SK-N-SH treated with all-trans-retinoic acid at 6 μM for 48 hours (cell line): ENCODE results near the gene CFAP61.

ENCODE experiments used
- ATAC-seq: fragments of 200-7000 bp; cut with Tn5 transposase; 3 replicates; pipeline ENCODE4 v1.9.1; 2020; ENCODE audit warnings: mild to moderate bottlenecking, moderate library complexity
- CREB5 ChIP-seq: fragments of 250-450 bp; sonication (Bioruptor Pico); IDR thresholded peaks from 2 replicates; pipeline ENCODE4 v1.5.1; 2020; ENCODE audit warnings: low read depth, mild to moderate bottlenecking, moderate library complexity
- CSDC2 ChIP-seq: fragments of 250-450 bp; sonication (Bioruptor Pico); IDR thresholded peaks from 2 replicates; pipeline ENCODE4 v1.5.0; 2020; ENCODE audit warnings: mild to moderate bottlenecking, moderate library complexity
- CSRNP3 ChIP-seq: fragments of 250-450 bp; sonication (Bioruptor Pico); IDR thresholded peaks from 2 replicates; pipeline ENCODE4 v1.5.1; 2021; ENCODE audit warnings: mild to moderate bottlenecking, moderate library complexity
- ESRRG ChIP-seq: fragments of 250-450 bp; sonication (Bioruptor Pico); IDR thresholded peaks from 2 replicates; pipeline ENCODE4 v1.6.1; 2021; ENCODE audit warnings: mild to moderate bottlenecking
- GLIS3 ChIP-seq: fragments of 250-450 bp; sonication (Bioruptor Pico); IDR thresholded peaks from 2 replicates; pipeline ENCODE4 v1.5.0; 2020; ENCODE audit warnings: mild to moderate bottlenecking, moderate library complexity
- ISL1 ChIP-seq: fragments of 250-450 bp; sonication (Bioruptor Pico); IDR thresholded peaks from 2 replicates; pipeline ENCODE4 v2.1.2; 2022; ENCODE audit warnings: mild to moderate bottlenecking, moderate library complexity
- OSR1 ChIP-seq: fragments of 250-450 bp; sonication (Bioruptor Pico); IDR thresholded peaks from 2 replicates; pipeline ENCODE4 v1.8.0; 2022; ENCODE audit warnings: moderate library complexity, mild to moderate bottlenecking, inconsistent platforms
- POU6F1 ChIP-seq: fragments of 250-450 bp; sonication (Bioruptor Pico); IDR thresholded peaks from 2 replicates; pipeline ENCODE4 v1.8.0; 2021; ENCODE audit warnings: low read depth, mild to moderate bottlenecking, moderate library complexity, borderline replicate concordance
- PPARA ChIP-seq: fragments of 250-450 bp; sonication (Bioruptor Pico); IDR thresholded peaks from 2 replicates; pipeline ENCODE4 v1.5.0; 2020; ENCODE audit warnings: mild to moderate bottlenecking, borderline replicate concordance
- RARB ChIP-seq: fragments of 250-450 bp; sonication (Bioruptor Pico); IDR thresholded peaks from 2 replicates; pipeline ENCODE4 v1.8.0; 2021; ENCODE audit warnings: mild to moderate bottlenecking, moderate library complexity
- TCF4 ChIP-seq: fragments of 250-450 bp; sonication (Bioruptor Pico); IDR thresholded peaks from 2 replicates; pipeline ENCODE4 v1.8.0; 2021; ENCODE audit warnings: mild to moderate bottlenecking, moderate library complexity, borderline replicate concordance
- TOX ChIP-seq: fragments of 250-450 bp; sonication (Bioruptor Pico); IDR thresholded peaks from 2 replicates; pipeline ENCODE4 v1.8.0; 2021; ENCODE audit warnings: mild to moderate bottlenecking, moderate library complexity, borderline replicate concordance
- TSHZ2 ChIP-seq: fragments of 250-450 bp; sonication (Bioruptor Pico); IDR thresholded peaks from 2 replicates; pipeline ENCODE4 v1.5.0; 2020; ENCODE audit warnings: mild to moderate bottlenecking, moderate library complexity
- ZC3H10 ChIP-seq: fragments of 250-450 bp; sonication (Bioruptor Pico); IDR thresholded peaks from 2 replicates; pipeline ENCODE4 v1.5.1; 2021; ENCODE audit warnings: mild to moderate bottlenecking, moderate library complexity
- ZFP3 ChIP-seq: fragments of 250-450 bp; sonication (Bioruptor Pico); IDR thresholded peaks from 2 replicates; pipeline ENCODE4 v1.5.0; 2020; ENCODE audit warnings: mild to moderate bottlenecking, moderate library complexity
- ZFP30 ChIP-seq: fragments of 450-650 bp; formaldehyde crosslinking; IDR thresholded peaks from 2 replicates; pipeline ENCODE4 v1.5.0; 2022; ENCODE audit warnings: mild to moderate bottlenecking, moderate library complexity
- ZNF565 ChIP-seq: fragments of 450-650 bp; formaldehyde crosslinking; conservative IDR thresholded peaks from 2 replicates; pipeline ENCODE4 v1.5.0; 2020; ENCODE audit warnings: low read depth, mild to moderate bottlenecking, moderate library complexity
- ZNF70 ChIP-seq: fragments of 450-650 bp; formaldehyde crosslinking; IDR thresholded peaks from 2 replicates; pipeline ENCODE4 v1.5.0; 2020; ENCODE audit warnings: mild to moderate bottlenecking, moderate library complexity
- ZNF8 ChIP-seq: fragments of 450-650 bp; formaldehyde crosslinking; IDR thresholded peaks from 2 replicates; pipeline ENCODE4 v1.5.0; 2020; ENCODE audit warnings: mild to moderate bottlenecking, moderate library complexity

CFAP61 gene

GRCh38 chr20:20253039-20253743 is 200.9 kb downstream of the CFAP61 start:
- no peak for TF ChIP-seq ZNF565
- TF ChIP-seq PPARA (CRISPR knock-in tag) = no peak
- TF ChIP-seq GLIS3 = no peak
- TF ChIP-seq ZNF70 = no peak
- TF ChIP-seq RARB (CRISPR knock-in tag) = no peak
- TF ChIP-seq CSRNP3 (CRISPR knock-in tag) = no peak
- TF ChIP-seq TCF4 = no peak
- no peak for TF ChIP-seq ZNF8 (CRISPR knock-in tag)
- TF ChIP-seq TSHZ2 (CRISPR knock-in tag) = no peak

GRCh38 chr20:20253744-20254330 is 201.5 kb downstream of the CFAP61 start:
- no peak for ATAC-seq
- TF ChIP-seq ZNF565 (no peak), CSDC2 (CRISPR knock-in tag) (no peak), ZNF70 (no peak), TSHZ2 (CRISPR knock-in tag) (no peak), TOX (CRISPR knock-in tag) (no peak)

More at GRCh38 chr20:20253039-20253743, 200.9 kb downstream of the CFAP61 start:
- ATAC-seq = no peak

- TF ChIP-seq CSRNP3 (CRISPR knock-in tag) = no peak
- TF ChIP-seq ZFP30 = no peak
- TF ChIP-seq ZFP3 (CRISPR knock-in tag) = no peak
- TF ChIP-seq ZNF8 (CRISPR knock-in tag) = no peak
- no peak for TF ChIP-seq GLIS3
- no peak for ATAC-seq
These were observed 202.8 kb downstream of the CFAP61 start for GRCh38 chr20:20255099-20255498.

- ATAC-seq = no peak
- TF ChIP-seq TSHZ2 (CRISPR knock-in tag) (no peak), CREB5 (CRISPR knock-in tag) (no peak), ESRRG (CRISPR knock-in tag) (no peak), TCF4 (no peak), ZFP30 (no peak), RARB (CRISPR knock-in tag) (no peak), POU6F1 (CRISPR knock-in tag) (no peak), ISL1 (no peak), ZC3H10 (CRISPR knock-in tag) (no peak), OSR1 (CRISPR knock-in tag) (no peak), PPARA (CRISPR knock-in tag) (no peak), CSDC2 (CRISPR knock-in tag) (no peak)
These were observed 207.2 kb downstream of the CFAP61 start for GRCh38 chr20:20259533-20259932.
